HL-60 (cell line): ENCODE measurements around the gene CST6.
A peak's percentile ranks its signal among the peaks of the same experiment; 100 is the strongest.

Experiments
- DNase-seq, 2 experiments: peaks; one replicate each; pipeline ENCODE4 v3.0.0-alpha.2; 2010 to 2020; ENCODE audit warnings: low read depth in 1 of 2, low spot score in 1 of 2
- H3K27ac ChIP-seq: fragments of 250-450 bp; sonication (Bioruptor Pico); replicated peaks from 2 replicates; pipeline ENCODE4 v1.5.1; 2020; ENCODE audit warnings: mild to moderate bottlenecking, moderate library complexity
- H3K27me3 ChIP-seq: fragments of 250-450 bp; sonication (Bioruptor Pico); 2 replicates; pipeline ENCODE4 v1.5.1; 2021; ENCODE audit warnings: mild to moderate bottlenecking, moderate library complexity; ENCODE audit not compliant: insufficient read depth, poor library complexity, severe bottlenecking
- H3K4me3 ChIP-seq: replicated peaks from 2 replicates; pipeline ENCODE4 v1.5.1; 2011; ENCODE audit warnings: mild to moderate bottlenecking, control low read depth, low read length; ENCODE audit not compliant: insufficient read depth
- CTCF ChIP-seq: IDR thresholded peaks from one replicate; pipeline ENCODE4 v1.5.1; 2011; ENCODE audit warnings: low read length, control low read depth, inconsistent platforms; ENCODE audit not compliant: insufficient read depth
- GABPA ChIP-seq: IDR thresholded peaks from 2 replicates; pipeline ENCODE4 v1.6.1; 2012; ENCODE audit warnings: low read depth
- POLR2AphosphoS5 ChIP-seq: IDR thresholded peaks from 2 replicates; pipeline ENCODE4 v1.6.1; 2012; ENCODE audit warnings: low read depth
- REST ChIP-seq: IDR thresholded peaks from 2 replicates; pipeline ENCODE4 v1.6.1; 2012; ENCODE audit warnings: low read depth; ENCODE audit not compliant: insufficient replicate concordance
- SPI1 ChIP-seq: IDR thresholded peaks from 2 replicates; pipeline ENCODE4 v1.6.1; 2012; ENCODE audit warnings: low read depth, mild to moderate bottlenecking, borderline replicate concordance

The CST6 gene

GRCh38 chr11:65983589-65983987 lies 28.2 kb upstream of the CST6 start:
- no peak for TF ChIP-seq REST
- TF ChIP-seq GABPA: no peak
- no peak for TF ChIP-seq POLR2AphosphoS5
- no peak for TF ChIP-seq CTCF
- no peak for TF ChIP-seq SPI1
- Histone ChIP-seq H3K27ac (no peak overlapping the region), H3K27me3 (no peaks in the 10 kb centered on the region)

DNA sequence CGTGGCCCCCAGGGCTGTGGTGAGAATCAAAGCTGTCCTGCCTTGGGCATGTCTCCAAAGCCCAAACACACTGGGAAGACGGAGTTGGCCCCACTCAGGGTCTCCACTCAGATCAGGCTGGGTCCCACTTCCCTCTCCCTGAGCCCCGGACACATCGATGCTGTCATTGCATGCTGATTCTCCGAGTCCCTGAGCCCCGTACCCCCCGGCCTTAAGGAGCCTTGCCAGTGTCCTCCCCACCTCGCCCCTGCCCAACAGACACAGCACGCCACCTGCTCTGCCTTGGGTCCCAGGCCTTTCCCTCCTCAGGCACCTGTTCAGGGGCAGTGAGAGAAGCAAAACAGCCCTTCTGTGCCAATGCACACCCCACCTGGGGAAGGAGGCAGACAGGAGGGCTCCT lies 24.5 kb upstream of the CST6 start:
- H3K27ac ChIP-seq: no peak overlapping the region
- H3K27me3 ChIP-seq: no peaks in the 10 kb centered on the region
- DNase-seq: no peak
- no peak overlapping the region for H3K4me3 ChIP-seq
- TF ChIP-seq GABPA (no peak), CTCF (no peak), SPI1 (no peak), REST (no peak)

More at GRCh38 chr11:65983589-65983987, 28.2 kb upstream of the CST6 start:
- no peak overlapping the region for H3K4me3 ChIP-seq
- no peak for DNase-seq

GRCh38 chr11:65988791-65989592 lies 22.8 kb upstream of the CST6 start:
- H3K27ac ChIP-seq: no peak overlapping the region
- no peaks in the 10 kb centered on the region for H3K27me3 ChIP-seq

More at GRCh38 chr11:65988791-65989592, 22.8 kb upstream of the CST6 start:
- H3K4me3 ChIP-seq: no peak overlapping the region
- DNase-seq: peak; percentile 83 to 95
- TF ChIP-seq CTCF: peak; percentile 96
- TF ChIP-seq REST: no peak
- TF ChIP-seq SPI1: peak; percentile 15; the same call in 1 of the 2 replicates
- TF ChIP-seq GABPA: no peak
- TF ChIP-seq POLR2AphosphoS5: no peak
